Measurements from ENCODE around the gene APOL5.
"Not testable (repeated sequence)": the region's sequence is repeated elsewhere in the genome, so short reads cannot be mapped to it uniquely, and the experiment has no call there.

APOL5 gene

GRCh38 chr22:35686298-35686697 lies 31.4 kb upstream of the APOL5 start:
- no peaks in the 10 kb centered on the region for H3K4me1 ChIP-seq (ENCODE audit: insufficient read depth, low read length)
- no peak overlapping the region for H3K9ac ChIP-seq (ENCODE audit: low read depth, low read length)
- no peak overlapping the region for H3K27ac ChIP-seq (ENCODE audit: low read length)
- no peaks in the 10 kb centered on the region for H3K36me3 ChIP-seq (ENCODE audit: insufficient read depth, low read depth, low read length)
- H3K27me3 ChIP-seq (ENCODE audit: insufficient read depth, low read length), result no peaks in the 10 kb centered on the region
- no peak overlapping the region for H3K4me3 ChIP-seq (ENCODE audit: low read length)
- H3K9me3 ChIP-seq (ENCODE audit: insufficient read depth, low read depth, low read length), result peaks cover 9% of the 10 kb centered on the region; the same call in 1 of the 2 replicates

GRCh38 chr22:35687461-35687860 lies 30.2 kb upstream of the APOL5 start:
- Histone ChIP-seq H3K27ac (ENCODE audit: low read length) (no peak overlapping the region), H3K36me3 (ENCODE audit: insufficient read depth, low read depth, low read length) (no peaks in the 10 kb centered on the region), H3K9me3 (ENCODE audit: insufficient read depth, low read depth, low read length) (no peaks in the 10 kb centered on the region), H3K4me3 (ENCODE audit: low read length) (no peak overlapping the region), H3K27me3 (ENCODE audit: insufficient read depth, low read length) (no peaks in the 10 kb centered on the region), H3K9ac (ENCODE audit: low read depth, low read length) (no peak overlapping the region), H3K4me1 (ENCODE audit: insufficient read depth, low read length) (no peaks in the 10 kb centered on the region)

- no peaks in the 10 kb centered on the region; the same call in 1 of the 2 replicates for H3K27me3 ChIP-seq (ENCODE audit: insufficient read depth, low read length)
- no peaks in the 10 kb centered on the region for H3K36me3 ChIP-seq (ENCODE audit: insufficient read depth, low read depth, low read length)
- no peak overlapping the region for H3K27ac ChIP-seq (ENCODE audit: low read length)
- H3K4me1 ChIP-seq (ENCODE audit: insufficient read depth, low read length), result no peaks in the 10 kb centered on the region
- no peak overlapping the region for H3K4me3 ChIP-seq (ENCODE audit: low read length)
- H3K9me3 ChIP-seq (ENCODE audit: insufficient read depth, low read depth, low read length), result no peaks in the 10 kb centered on the region
- H3K9ac ChIP-seq (ENCODE audit: low read depth, low read length), result no peak overlapping the region
Measured at GRCh38 chr22:35688913-35689675, 28.6 kb upstream of the APOL5 start.

- no peak overlapping the region for H3K27ac ChIP-seq (ENCODE audit: low read length)
- H3K9ac ChIP-seq (ENCODE audit: low read depth, low read length), result no peak overlapping the region
Measured at GRCh38 chr22:35690001-35690400, 27.7 kb upstream of the APOL5 start.

GRCh38 chr22:35695202-35695601 lies 22.5 kb upstream of the APOL5 start:
- no peaks in the 10 kb centered on the region for H3K36me3 ChIP-seq (ENCODE audit: insufficient read depth, low read depth, low read length)
- no peaks in the 10 kb centered on the region for H3K4me1 ChIP-seq (ENCODE audit: insufficient read depth, low read length)
- no peaks in the 10 kb centered on the region; the same call in 1 of the 2 replicates for H3K27me3 ChIP-seq (ENCODE audit: insufficient read depth, low read length)
- no peak overlapping the region for H3K9ac ChIP-seq (ENCODE audit: low read depth, low read length)
- H3K9me3 ChIP-seq (ENCODE audit: insufficient read depth, low read depth, low read length), result no peaks in the 10 kb centered on the region
- no peak overlapping the region for H3K4me3 ChIP-seq (ENCODE audit: low read length)
- no peak overlapping the region for H3K27ac ChIP-seq (ENCODE audit: low read length)

More at GRCh38 chr22:35690001-35690400, 27.7 kb upstream of the APOL5 start:
- Histone ChIP-seq H3K9me3 (ENCODE audit: insufficient read depth, low read depth, low read length) (no peaks in the 10 kb centered on the region), H3K4me3 (ENCODE audit: low read length) (no peak overlapping the region), H3K4me1 (ENCODE audit: insufficient read depth, low read length) (no peaks in the 10 kb centered on the region), H3K27me3 (ENCODE audit: insufficient read depth, low read length) (no peaks in the 10 kb centered on the region; the same call in 1 of the 2 replicates), H3K36me3 (ENCODE audit: insufficient read depth, low read depth, low read length) (no peaks in the 10 kb centered on the region)

- Histone ChIP-seq H3K9me3 (ENCODE audit: insufficient read depth, low read depth, low read length) (no peaks in the 10 kb centered on the region), H3K4me1 (ENCODE audit: insufficient read depth, low read length) (no peaks in the 10 kb centered on the region), H3K9ac (ENCODE audit: low read depth, low read length) (no peak overlapping the region), H3K27ac (ENCODE audit: low read length) (no peak overlapping the region), H3K27me3 (ENCODE audit: insufficient read depth, low read length) (peaks cover 5% of the 10 kb centered on the region; the same call in 1 of the 2 replicates), H3K36me3 (ENCODE audit: insufficient read depth, low read depth, low read length) (no peaks in the 10 kb centered on the region), H3K4me3 (ENCODE audit: low read length) (no peak overlapping the region)
Measured at GRCh38 chr22:35697142-35697541, 20.5 kb upstream of the APOL5 start.

GRCh38 chr22:35699852-35700251 lies 17.8 kb upstream of the APOL5 start:
- not testable (repeated sequence) for H3K27me3 ChIP-seq (ENCODE audit: insufficient read depth, low read length); H3K36me3 ChIP-seq (ENCODE audit: insufficient read depth, low read depth, low read length); H3K9ac ChIP-seq (ENCODE audit: low read depth, low read length); H3K4me1 ChIP-seq (ENCODE audit: insufficient read depth, low read length); H3K27ac ChIP-seq (ENCODE audit: low read length); H3K4me3 ChIP-seq (ENCODE audit: low read length); H3K9me3 ChIP-seq (ENCODE audit: insufficient read depth, low read depth, low read length)

- no peaks in the 10 kb centered on the region for H3K36me3 ChIP-seq (ENCODE audit: insufficient read depth, low read depth, low read length)
- peaks cover 5% of the 10 kb centered on the region; the same call in 1 of the 2 replicates for H3K27me3 ChIP-seq (ENCODE audit: insufficient read depth, low read length)
Measured at GRCh38 chr22:35703861-35704584, 13.6 kb upstream of the APOL5 start.

GRCh38 chr22:35705141-35705540 lies 12.5 kb upstream of the APOL5 start:
- H3K9ac ChIP-seq (ENCODE audit: low read depth, low read length), result no peak overlapping the region
- H3K4me3 ChIP-seq (ENCODE audit: low read length), result no peak overlapping the region
- H3K27ac ChIP-seq (ENCODE audit: low read length), result no peak overlapping the region
- no peaks in the 10 kb centered on the region for H3K36me3 ChIP-seq (ENCODE audit: insufficient read depth, low read depth, low read length)
- no peaks in the 10 kb centered on the region for H3K9me3 ChIP-seq (ENCODE audit: insufficient read depth, low read depth, low read length)
- no peaks in the 10 kb centered on the region for H3K4me1 ChIP-seq (ENCODE audit: insufficient read depth, low read length)
- H3K27me3 ChIP-seq (ENCODE audit: insufficient read depth, low read length), result peaks cover 5% of the 10 kb centered on the region; the same call in 1 of the 2 replicates

More at GRCh38 chr22:35703861-35704584, 13.6 kb upstream of the APOL5 start:
- Histone ChIP-seq H3K27ac (ENCODE audit: low read length) (no peak overlapping the region), H3K9me3 (ENCODE audit: insufficient read depth, low read depth, low read length) (no peaks in the 10 kb centered on the region), H3K4me3 (ENCODE audit: low read length) (no peak overlapping the region), H3K4me1 (ENCODE audit: insufficient read depth, low read length) (no peaks in the 10 kb centered on the region), H3K9ac (ENCODE audit: low read depth, low read length) (no peak overlapping the region)

- H3K27ac ChIP-seq (ENCODE audit: low read length), result no peak overlapping the region
- H3K9me3 ChIP-seq (ENCODE audit: insufficient read depth, low read depth, low read length), result peaks cover 5% of the 10 kb centered on the region; the same call in 1 of the 2 replicates
- H3K27me3 ChIP-seq (ENCODE audit: insufficient read depth, low read length), result no peaks in the 10 kb centered on the region
- H3K36me3 ChIP-seq (ENCODE audit: insufficient read depth, low read depth, low read length), result no peaks in the 10 kb centered on the region
- no peaks in the 10 kb centered on the region for H3K4me1 ChIP-seq (ENCODE audit: insufficient read depth, low read length)
- no peak overlapping the region for H3K9ac ChIP-seq (ENCODE audit: low read depth, low read length)
- H3K4me3 ChIP-seq (ENCODE audit: low read length), result no peak overlapping the region
Measured at GRCh38 chr22:35708453-35708852, 9.2 kb upstream of the APOL5 start.

GRCh38 chr22:35708917-35709316 lies 8.8 kb upstream of the APOL5 start:
- Histone ChIP-seq H3K27ac (ENCODE audit: low read length) (no peak overlapping the region), H3K4me1 (ENCODE audit: insufficient read depth, low read length) (no peaks in the 10 kb centered on the region), H3K9me3 (ENCODE audit: insufficient read depth, low read depth, low read length) (peaks cover 5% of the 10 kb centered on the region; the same call in 1 of the 2 replicates)

GRCh38 chr22:35711336-35711735 lies 6.3 kb upstream of the APOL5 start:
- H3K36me3 ChIP-seq (ENCODE audit: insufficient read depth, low read depth, low read length), result no peaks in the 10 kb centered on the region

More at GRCh38 chr22:35708917-35709316, 8.8 kb upstream of the APOL5 start:
- H3K4me3 ChIP-seq (ENCODE audit: low read length), result no peak overlapping the region
- H3K9ac ChIP-seq (ENCODE audit: low read depth, low read length), result no peak overlapping the region
- no peaks in the 10 kb centered on the region for H3K27me3 ChIP-seq (ENCODE audit: insufficient read depth, low read length)
- H3K36me3 ChIP-seq (ENCODE audit: insufficient read depth, low read depth, low read length), result no peaks in the 10 kb centered on the region

More at GRCh38 chr22:35711336-35711735, 6.3 kb upstream of the APOL5 start:
- no peaks in the 10 kb centered on the region for H3K27me3 ChIP-seq (ENCODE audit: insufficient read depth, low read length)
- H3K4me1 ChIP-seq (ENCODE audit: insufficient read depth, low read length), result no peaks in the 10 kb centered on the region
- H3K4me3 ChIP-seq (ENCODE audit: low read length), result no peak overlapping the region
- no peak overlapping the region for H3K9ac ChIP-seq (ENCODE audit: low read depth, low read length)
- H3K9me3 ChIP-seq (ENCODE audit: insufficient read depth, low read depth, low read length), result peaks cover 5% of the 10 kb centered on the region; the same call in 1 of the 2 replicates
- no peak overlapping the region for H3K27ac ChIP-seq (ENCODE audit: low read length)
